GM23248 (cell line): Measurements from ENCODE around the gene PREP.

Experiments
- EZH2 ChIP-seq: fragments of 200-600 bp; sonication (generic); IDR thresholded peaks from 2 replicates; pipeline ENCODE4 v1.6.1; 2018; ENCODE audit warnings: antibody characterized with exemption, mild to moderate bottlenecking; ENCODE audit not compliant: insufficient read depth, poor library complexity, severe bottlenecking
- EZH2phosphoT487 ChIP-seq: fragments of 200-600 bp; sonication (generic); IDR thresholded peaks from 2 replicates; pipeline ENCODE4 v1.6.1; 2018; ENCODE audit warnings: antibody characterized with exemption, moderate library complexity, mild to moderate bottlenecking, low read depth; ENCODE audit not compliant: insufficient read depth

DNA sequence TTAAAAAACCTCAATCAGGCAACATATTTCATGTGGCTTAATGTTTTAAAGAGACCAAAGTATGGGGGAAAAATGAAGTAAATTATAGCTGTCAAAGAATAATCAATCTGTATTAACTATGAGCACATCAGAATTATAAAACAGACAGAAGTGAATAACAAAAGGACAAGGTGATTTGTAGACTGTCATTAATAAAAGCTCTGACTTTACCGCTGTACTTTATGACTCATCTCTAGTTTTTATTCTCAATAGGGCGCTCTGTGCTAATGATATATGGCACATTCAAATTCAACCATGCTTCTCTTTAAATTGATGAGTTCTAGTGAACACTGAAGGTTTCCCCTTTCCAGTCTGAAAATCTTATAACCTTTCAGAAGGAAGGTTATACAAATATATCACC is 72.0 kb downstream of the PREP start:
- TF ChIP-seq EZH2 (no peak), EZH2phosphoT487 (no peak)
